ENCODE results near the gene CYS1. TPM values are rescaled to one million over a fixed set of nuclear protein-coding genes. Genes with fewer than 3 reads are reported as not detected.

The CYS1 gene
- polyA plus RNA-seq, 3 donors: not detected

DNA sequence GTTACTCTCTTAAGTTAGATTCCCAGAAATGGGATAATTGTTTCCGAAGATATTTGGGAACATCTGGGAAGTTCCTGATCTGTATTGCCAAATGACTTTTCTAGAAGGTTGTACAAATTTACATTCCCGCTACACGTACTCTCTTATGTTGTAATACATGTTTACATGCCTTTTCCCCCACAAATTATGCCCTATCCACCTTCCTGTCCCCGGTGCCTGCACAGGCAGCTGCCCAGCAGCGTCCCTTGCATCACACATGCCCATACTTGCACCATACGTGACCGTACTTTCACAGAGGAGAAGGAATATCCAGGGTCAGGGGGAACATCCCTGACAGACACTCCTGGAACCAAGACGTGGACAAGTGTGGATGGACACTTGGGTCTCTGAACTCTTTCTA, 61.0 kb downstream of the CYS1 start:
- intact Hi-C loops (cut with micrococcal nuclease): no loop called here
- Mint-ChIP-seq H3K4me1 (peaks cover 31% of the 10 kb centered on the region), H3K36me3 (no peaks in the 10 kb centered on the region), H3K4me3 (peak overlapping the region in 1 of 2 donors; percentile 64), H3K9me3 (peaks cover 0 to 12% (median 3%) of the 10 kb centered on the region in 7 donors), H3K27me3 (ENCODE audit: low read depth in 3 of 3) (peaks cover 3 to 9% (median 6%) of the 10 kb centered on the region in 3 donors), H3K27ac (peak overlapping the region; percentile 64 to 89 (median 86))
- peak; percentile 52 to 66 (median 64) for DNase-seq
- Histone ChIP-seq H3K79me2 (ENCODE audit: insufficient read depth, low read length) (no peaks in the 10 kb centered on the region), H3K36me3 (replicated peaks in 1 of 2; ENCODE audit: control insufficient read depth in 1 of 2, insufficient read depth in 2 of 2, low read length in 2 of 2) (no peaks in the 10 kb centered on the region), H3K4me2 (replicated peaks; ENCODE audit: extremely low read depth, low read length, poor library complexity, severe bottlenecking) (peak overlapping the region; percentile 31), H4K20me1 (ENCODE audit: insufficient read depth, low read length) (no peaks in the 10 kb centered on the region), H3K9me3 (replicated peaks in 1 of 2; ENCODE audit: control insufficient read depth in 1 of 2, insufficient read depth in 1 of 2, low read length in 2 of 2) (peaks cover 4 to 7% of the 10 kb centered on the region in 2 donors), H3K4me3 (replicated peaks in 1 of 3; ENCODE audit: low read depth in 2 of 3, low read length in 3 of 3) (peak overlapping the region in 1 of 3 experiments; percentile 15), H2AFZ (ENCODE audit: insufficient read depth, low read depth, low read length, poor library complexity, severe bottlenecking) (peak overlapping the region; percentile 52), H3K27me3 (ENCODE audit: control insufficient read depth in 2 of 2, insufficient read depth in 2 of 2, low read length in 2 of 2) (no peaks in the 10 kb centered on the region), H3K4me1 (ENCODE audit: control insufficient read depth in 1 of 2, insufficient read depth in 2 of 2, low read length in 2 of 2) (peaks cover 22 to 32% of the 10 kb centered on the region in 2 donors), H3K27ac (ENCODE audit: low read depth in 1 of 2, low read length in 2 of 2) (peak overlapping the region; percentile 71 to 85), H3K9ac (ENCODE audit: insufficient read depth, low read length, poor library complexity, severe bottlenecking) (no peak overlapping the region)
- TF ChIP-seq, protein P1, sequence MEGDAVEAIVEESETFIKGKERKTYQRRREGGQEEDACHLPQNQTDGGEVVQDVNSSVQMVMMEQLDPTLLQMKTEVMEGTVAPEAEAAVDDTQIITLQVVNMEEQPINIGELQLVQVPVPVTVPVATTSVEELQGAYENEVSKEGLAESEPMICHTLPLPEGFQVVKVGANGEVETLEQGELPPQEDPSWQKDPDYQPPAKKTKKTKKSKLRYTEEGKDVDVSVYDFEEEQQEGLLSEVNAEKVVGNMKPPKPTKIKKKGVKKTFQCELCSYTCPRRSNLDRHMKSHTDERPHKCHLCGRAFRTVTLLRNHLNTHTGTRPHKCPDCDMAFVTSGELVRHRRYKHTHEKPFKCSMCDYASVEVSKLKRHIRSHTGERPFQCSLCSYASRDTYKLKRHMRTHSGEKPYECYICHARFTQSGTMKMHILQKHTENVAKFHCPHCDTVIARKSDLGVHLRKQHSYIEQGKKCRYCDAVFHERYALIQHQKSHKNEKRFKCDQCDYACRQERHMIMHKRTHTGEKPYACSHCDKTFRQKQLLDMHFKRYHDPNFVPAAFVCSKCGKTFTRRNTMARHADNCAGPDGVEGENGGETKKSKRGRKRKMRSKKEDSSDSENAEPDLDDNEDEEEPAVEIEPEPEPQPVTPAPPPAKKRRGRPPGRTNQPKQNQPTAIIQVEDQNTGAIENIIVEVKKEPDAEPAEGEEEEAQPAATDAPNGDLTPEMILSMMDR (IDR thresholded peaks at IDR 0.05): no peak
- 25% methylated on average over 3 of the region's 8 CpGs for WGBS (ENCODE audit: insufficient coverage)

DNA sequence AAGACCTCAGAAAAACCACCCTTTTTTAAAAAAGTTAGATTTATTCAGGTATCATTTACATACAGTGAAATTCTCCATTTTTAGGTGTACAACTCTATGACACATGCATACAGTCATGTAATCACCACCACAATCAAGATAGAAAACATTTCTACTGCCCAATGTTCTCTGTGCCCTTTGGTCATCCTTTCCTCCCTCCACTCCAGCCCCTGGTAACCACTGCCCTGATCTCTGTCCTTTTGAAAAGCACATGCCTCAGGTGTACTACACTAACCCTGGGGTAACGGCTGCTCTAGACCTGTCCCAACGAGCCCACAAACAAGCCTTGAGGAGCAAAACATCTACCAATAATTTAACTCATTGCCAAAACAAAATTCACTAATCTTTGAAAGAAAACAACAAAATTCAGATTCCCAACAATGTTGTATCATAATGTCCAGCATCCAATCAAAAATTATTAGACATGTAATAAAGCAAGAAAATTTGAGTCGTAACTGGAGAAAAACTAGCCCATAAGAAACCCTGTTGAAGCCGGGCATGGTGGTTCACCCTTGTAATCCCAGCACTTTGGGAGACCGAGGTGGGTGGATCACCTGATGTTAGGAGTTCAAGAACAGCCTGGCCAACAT, 62.8 kb downstream of the CYS1 start:
- H4K20me1 ChIP-seq (ENCODE audit: insufficient read depth, low read length): no peaks in the 10 kb centered on the region
- no peaks in the 10 kb centered on the region for H3K79me2 ChIP-seq (ENCODE audit: insufficient read depth, low read length)
- no peaks in the 10 kb centered on the region for H3K27me3 ChIP-seq (ENCODE audit: control insufficient read depth in 2 of 2, insufficient read depth in 2 of 2, low read length in 2 of 2)
- 100% methylated on average over 1 of the region's 5 CpGs for WGBS (ENCODE audit: insufficient coverage)
- H3K9me3 ChIP-seq (replicated peaks in 1 of 2; ENCODE audit: control insufficient read depth in 1 of 2, insufficient read depth in 1 of 2, low read length in 2 of 2): peaks cover 4 to 11% of the 10 kb centered on the region in 2 donors
- no peak overlapping the region for H3K9ac ChIP-seq (ENCODE audit: insufficient read depth, low read length, poor library complexity, severe bottlenecking)
- peaks cover 22 to 32% of the 10 kb centered on the region in 2 donors for H3K4me1 ChIP-seq (ENCODE audit: control insufficient read depth in 1 of 2, insufficient read depth in 2 of 2, low read length in 2 of 2)
- H3K4me3 ChIP-seq (replicated peaks in 1 of 3; ENCODE audit: low read depth in 2 of 3, low read length in 3 of 3): no peak overlapping the region
- peaks cover 31% of the 10 kb centered on the region for H3K4me1 Mint-ChIP-seq
- H3K27me3 Mint-ChIP-seq (ENCODE audit: low read depth in 3 of 3): peaks cover 3 to 9% (median 6%) of the 10 kb centered on the region in 3 donors
- no peak for DNase-seq
- TF ChIP-seq, protein P1 (IDR thresholded peaks at IDR 0.05): no peak
- no peak overlapping the region for H2AFZ ChIP-seq (ENCODE audit: insufficient read depth, low read depth, low read length, poor library complexity, severe bottlenecking)
- no peak overlapping the region for H3K4me3 Mint-ChIP-seq
- intact Hi-C loops (cut with micrococcal nuclease): no loop called here
- no peak overlapping the region for H3K27ac Mint-ChIP-seq
- H3K36me3 ChIP-seq (replicated peaks in 1 of 2; ENCODE audit: control insufficient read depth in 1 of 2, insufficient read depth in 2 of 2, low read length in 2 of 2): no peaks in the 10 kb centered on the region
- H3K4me2 ChIP-seq (replicated peaks; ENCODE audit: extremely low read depth, low read length, poor library complexity, severe bottlenecking): no peak overlapping the region
- no peaks in the 10 kb centered on the region for H3K36me3 Mint-ChIP-seq
- no peak overlapping the region for H3K27ac ChIP-seq (ENCODE audit: low read depth in 1 of 2, low read length in 2 of 2)
- peaks cover 0 to 12% (median 3%) of the 10 kb centered on the region in 7 donors for H3K9me3 Mint-ChIP-seq

Data from CD14-positive monocyte (primary cell).